Gastroesophageal sphincter (tissue), 4 donors: ENCODE results near the gene ARL6IP4. TPM values are rescaled to one million over a fixed set of nuclear protein-coding genes. Genes with fewer than 3 reads are reported as not detected.
A peak's percentile ranks its signal among the peaks of the same experiment; 100 is the strongest.

Source experiments
- ATAC-seq: fragments of 150-250 bp; one replicate; pipeline ENCODE4 v1.9.1; 2016; ENCODE audit warnings: mild to moderate bottlenecking, moderate library complexity
- H3K27ac ChIP-seq, 4 donors: fragments of 200-600 bp; sonication (generic) in 3 of 4; 1 replicate in 3 of 4; 2 replicates in 1 of 4; pipeline ENCODE4 v1.5.1; 2016 to 2019
- H3K27me3 ChIP-seq: fragments of 200-600 bp; sonication (generic); one replicate; pipeline ENCODE4 v1.5.1; 2019
- H3K36me3 ChIP-seq, 2 donors: fragments of 200-600 bp; sonication (generic); one replicate each; pipeline ENCODE4 v1.5.1; 2019; ENCODE audit warnings: control low read depth in 1 of 2
- H3K4me1 ChIP-seq, 3 donors: fragments of 200-600 bp; sonication (generic); 1 replicate in 2 of 3; 2 replicates in 1 of 3; pipeline ENCODE4 v1.5.1; 2016 to 2019; ENCODE audit warnings: control low read depth in 2 of 3
- H3K4me3 ChIP-seq, 2 donors: fragments of 200-600 bp; sonication (generic); one replicate each; pipeline ENCODE4 v1.5.1; 2019; ENCODE audit warnings: mild to moderate bottlenecking in 1 of 2, moderate library complexity in 1 of 2
- H3K9me3 ChIP-seq, 3 donors: fragments of 200-600 bp; sonication (generic); one replicate each; pipeline ENCODE4 v1.5.1; 2017 to 2019; ENCODE audit warnings: control low read depth in 2 of 3
- EP300 ChIP-seq: sonication (generic); formaldehyde crosslinking; IDR thresholded peaks from one replicate; pipeline ENCODE4 v1.6.1; 2017; ENCODE audit warnings: antibody characterized with exemption, mild to moderate bottlenecking
- POLR2A ChIP-seq, 2 donors: fragments of 450-650 bp; IDR thresholded peaks; one replicate each; pipeline ENCODE4 v1.6.1; 2017; ENCODE audit warnings: antibody characterized with exemption in 2 of 2, mild to moderate bottlenecking in 2 of 2, moderate library complexity in 1 of 2
- POLR2AphosphoS5 ChIP-seq: sonication (generic); formaldehyde crosslinking; IDR thresholded peaks from one replicate; pipeline ENCODE4 v1.6.1; 2017; ENCODE audit warnings: antibody characterized with exemption
- WGBS, 2 donors: methylation state at CpG; one replicate each; pipeline ENCODE4 v1.1.5; 2018; ENCODE audit warnings: low coverage in 1 of 2; 5-methylcytosine and 5-hydroxymethylcytosine counted together
- total RNA-seq, 4 donors: library from RNA; depleted of rRNA; stranded (reverse); fragments of >200 nt; gene quantifications; one replicate each; pipeline ENCODE4 v1.1.0, GENCODE V29; 2016
- TF ChIP-seq, protein P1 (sequence below), 4 experiments: fragments of 200-600 bp in 2 of 4; fragments of 450-650 bp in 2 of 4; sonication (generic) in 1 of 4; IDR thresholded peaks; one replicate each; pipeline ENCODE4 v1.5.1; 2017 to 2019; ENCODE audit warnings: antibody characterized with exemption in 4 of 4, mild to moderate bottlenecking in 2 of 4, moderate library complexity in 2 of 4

Gene ARL6IP4
- total RNA-seq, 4 donors from 2014 or later: 251 to 343 (median 302) TPM

GRCh38 chr12:122961531-122962329 is 18.8 kb upstream of the ARL6IP4 start:
- H3K27ac ChIP-seq: no peak overlapping the region
- no peak for TF ChIP-seq POLR2A (IDR thresholded peaks at IDR 0.05)
- no peak for TF ChIP-seq EP300
- TF ChIP-seq, protein P1, sequence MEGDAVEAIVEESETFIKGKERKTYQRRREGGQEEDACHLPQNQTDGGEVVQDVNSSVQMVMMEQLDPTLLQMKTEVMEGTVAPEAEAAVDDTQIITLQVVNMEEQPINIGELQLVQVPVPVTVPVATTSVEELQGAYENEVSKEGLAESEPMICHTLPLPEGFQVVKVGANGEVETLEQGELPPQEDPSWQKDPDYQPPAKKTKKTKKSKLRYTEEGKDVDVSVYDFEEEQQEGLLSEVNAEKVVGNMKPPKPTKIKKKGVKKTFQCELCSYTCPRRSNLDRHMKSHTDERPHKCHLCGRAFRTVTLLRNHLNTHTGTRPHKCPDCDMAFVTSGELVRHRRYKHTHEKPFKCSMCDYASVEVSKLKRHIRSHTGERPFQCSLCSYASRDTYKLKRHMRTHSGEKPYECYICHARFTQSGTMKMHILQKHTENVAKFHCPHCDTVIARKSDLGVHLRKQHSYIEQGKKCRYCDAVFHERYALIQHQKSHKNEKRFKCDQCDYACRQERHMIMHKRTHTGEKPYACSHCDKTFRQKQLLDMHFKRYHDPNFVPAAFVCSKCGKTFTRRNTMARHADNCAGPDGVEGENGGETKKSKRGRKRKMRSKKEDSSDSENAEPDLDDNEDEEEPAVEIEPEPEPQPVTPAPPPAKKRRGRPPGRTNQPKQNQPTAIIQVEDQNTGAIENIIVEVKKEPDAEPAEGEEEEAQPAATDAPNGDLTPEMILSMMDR (IDR thresholded peaks at IDR 0.05): no peak
- TF ChIP-seq POLR2AphosphoS5: no peak
- WGBS, 2 donors: 57% methylated on average over 4 to 5 of the region's 10 CpGs

DNA sequence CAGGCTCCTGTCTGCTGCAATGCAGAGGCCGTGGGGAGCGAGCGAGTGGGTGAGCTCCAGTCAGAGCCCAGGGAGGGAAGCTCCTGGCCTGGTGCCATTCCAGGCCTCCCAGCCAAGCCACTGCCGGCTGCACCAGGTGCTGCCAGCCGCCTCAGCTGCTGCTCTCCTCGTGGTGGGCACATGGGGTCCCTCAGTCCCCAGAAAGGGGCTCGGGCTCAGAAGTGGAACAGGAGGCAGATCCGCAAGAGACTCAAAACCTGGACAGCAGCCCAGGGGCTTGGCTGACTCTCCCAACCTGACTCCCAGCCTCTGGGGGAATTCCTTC is 16.6 kb upstream of the ARL6IP4 start:
- peak overlapping the region in 1 of 2 donors; percentile 12 for H3K4me3 ChIP-seq
- TF ChIP-seq, protein P1 (IDR thresholded peaks at IDR 0.05): no peak
- peaks cover 0 to 13% of the 10 kb centered on the region in 2 donors for H3K36me3 ChIP-seq
- peak; percentile 22 for ATAC-seq
- H3K9me3 ChIP-seq: no peaks in the 10 kb centered on the region
- peaks cover 0 to 50% (median 24%) of the 10 kb centered on the region in 3 donors for H3K4me1 ChIP-seq
- no CpG with 5 or more reads among the region's 8 CpGs for WGBS, 2 donors
- H3K27ac ChIP-seq: no peak overlapping the region
- no peaks in the 10 kb centered on the region for H3K27me3 ChIP-seq

More at GRCh38 chr12:122961531-122962329, 18.8 kb upstream of the ARL6IP4 start:
- Histone ChIP-seq H3K36me3 (peaks cover 0 to 28% of the 10 kb centered on the region in 2 donors), H3K4me1 (peaks cover 0 to 48% (median 24%) of the 10 kb centered on the region in 3 donors), H3K27me3 (no peaks in the 10 kb centered on the region), H3K4me3 (no peak overlapping the region), H3K9me3 (no peaks in the 10 kb centered on the region)
- no peak for ATAC-seq

GRCh38 chr12:122964439-122965257 is 15.8 kb upstream of the ARL6IP4 start:
- H3K36me3 ChIP-seq: peaks cover 0 to 6% of the 10 kb centered on the region in 2 donors
- TF ChIP-seq POLR2AphosphoS5 (no peak), POLR2A (IDR thresholded peaks at IDR 0.05) (no peak), EP300 (no peak)
- TF ChIP-seq, protein P1 (IDR thresholded peaks at IDR 0.05): no peak
- H3K27ac ChIP-seq: no peak overlapping the region
- no peak for ATAC-seq
- H3K9me3 ChIP-seq: no peaks in the 10 kb centered on the region
- no peaks in the 10 kb centered on the region for H3K27me3 ChIP-seq
- peaks cover 0 to 50% (median 24%) of the 10 kb centered on the region in 3 donors for H3K4me1 ChIP-seq
- WGBS, 2 donors: 75 to 85% methylated on average over 7 to 9 of the region's 19 CpGs
- no peak overlapping the region for H3K4me3 ChIP-seq

- Histone ChIP-seq H3K9me3 (no peaks in the 10 kb centered on the region), H3K4me1 (peaks cover 0 to 50% (median 24%) of the 10 kb centered on the region in 3 donors), H3K4me3 (peak overlapping the region in 1 of 2 donors; percentile 66), H3K27ac (peak overlapping the region in 2 of 4 donors; percentile 72 to 74), H3K36me3 (no peaks in the 10 kb centered on the region), H3K27me3 (no peaks in the 10 kb centered on the region)
- 29% methylated on average over 2 of the region's 12 CpGs; no CpG with 5 or more reads in 1 of the 2 donors for WGBS, 2 donors
- ATAC-seq: no peak
- TF ChIP-seq POLR2A (IDR thresholded peaks at IDR 0.05): no peak
- TF ChIP-seq, protein P1 (IDR thresholded peaks at IDR 0.05): no peak
- no peak for TF ChIP-seq EP300
- TF ChIP-seq POLR2AphosphoS5: no peak
Measured at GRCh38 chr12:122965321-122965751, 15.1 kb upstream of the ARL6IP4 start.
